SK-N-SH treated with all-trans-retinoic acid at 6 μM for 48 hours (cell line): ENCODE data around the gene COX19.

ENCODE experiments used
- ATAC-seq: fragments of 200-7000 bp; cut with Tn5 transposase; 3 replicates; pipeline ENCODE4 v1.9.1; 2020; ENCODE audit warnings: mild to moderate bottlenecking, moderate library complexity
- ARNTL ChIP-seq: fragments of 450-650 bp; formaldehyde crosslinking; IDR thresholded peaks from 2 replicates; pipeline ENCODE4 v1.5.0; 2020; ENCODE audit warnings: low read depth, mild to moderate bottlenecking, moderate library complexity, borderline replicate concordance
- BACH2 ChIP-seq: fragments of 250-450 bp; sonication (Bioruptor Pico); IDR thresholded peaks from 2 replicates; pipeline ENCODE4 v1.9.0; 2021; ENCODE audit warnings: mild to moderate bottlenecking, borderline replicate concordance
- CREB5 ChIP-seq: fragments of 250-450 bp; sonication (Bioruptor Pico); IDR thresholded peaks from 2 replicates; pipeline ENCODE4 v1.5.1; 2020; ENCODE audit warnings: low read depth, mild to moderate bottlenecking, moderate library complexity
- CSDC2 ChIP-seq: fragments of 250-450 bp; sonication (Bioruptor Pico); IDR thresholded peaks from 2 replicates; pipeline ENCODE4 v1.5.0; 2020; ENCODE audit warnings: mild to moderate bottlenecking, moderate library complexity
- CSRNP3 ChIP-seq: fragments of 250-450 bp; sonication (Bioruptor Pico); IDR thresholded peaks from 2 replicates; pipeline ENCODE4 v1.5.1; 2021; ENCODE audit warnings: mild to moderate bottlenecking, moderate library complexity
- ESRRG ChIP-seq: fragments of 250-450 bp; sonication (Bioruptor Pico); IDR thresholded peaks from 2 replicates; pipeline ENCODE4 v1.6.1; 2021; ENCODE audit warnings: mild to moderate bottlenecking
- GLIS3 ChIP-seq: fragments of 250-450 bp; sonication (Bioruptor Pico); IDR thresholded peaks from 2 replicates; pipeline ENCODE4 v1.5.0; 2020; ENCODE audit warnings: mild to moderate bottlenecking, moderate library complexity
- OSR1 ChIP-seq: fragments of 250-450 bp; sonication (Bioruptor Pico); IDR thresholded peaks from 2 replicates; pipeline ENCODE4 v1.8.0; 2022; ENCODE audit warnings: moderate library complexity, mild to moderate bottlenecking, inconsistent platforms
- PATZ1 ChIP-seq: fragments of 250-450 bp; sonication (Bioruptor Pico); IDR thresholded peaks from 2 replicates; pipeline ENCODE4 v1.8.0; 2020; ENCODE audit warnings: mild to moderate bottlenecking, moderate library complexity, borderline replicate concordance
- POU6F1 ChIP-seq: fragments of 250-450 bp; sonication (Bioruptor Pico); IDR thresholded peaks from 2 replicates; pipeline ENCODE4 v1.8.0; 2021; ENCODE audit warnings: low read depth, mild to moderate bottlenecking, moderate library complexity, borderline replicate concordance
- PPARA ChIP-seq: fragments of 250-450 bp; sonication (Bioruptor Pico); IDR thresholded peaks from 2 replicates; pipeline ENCODE4 v1.5.0; 2020; ENCODE audit warnings: mild to moderate bottlenecking, borderline replicate concordance
- RARB ChIP-seq: fragments of 250-450 bp; sonication (Bioruptor Pico); IDR thresholded peaks from 2 replicates; pipeline ENCODE4 v1.8.0; 2021; ENCODE audit warnings: mild to moderate bottlenecking, moderate library complexity
- SNAI2 ChIP-seq: fragments of 250-450 bp; sonication (Bioruptor Pico); IDR thresholded peaks from 2 replicates; pipeline ENCODE4 v1.5.0; 2020; ENCODE audit warnings: mild to moderate bottlenecking, moderate library complexity
- TCF4 ChIP-seq: fragments of 250-450 bp; sonication (Bioruptor Pico); IDR thresholded peaks from 2 replicates; pipeline ENCODE4 v1.8.0; 2021; ENCODE audit warnings: mild to moderate bottlenecking, moderate library complexity, borderline replicate concordance
- TOX ChIP-seq: fragments of 250-450 bp; sonication (Bioruptor Pico); IDR thresholded peaks from 2 replicates; pipeline ENCODE4 v1.8.0; 2021; ENCODE audit warnings: mild to moderate bottlenecking, moderate library complexity, borderline replicate concordance
- TSHZ2 ChIP-seq: fragments of 250-450 bp; sonication (Bioruptor Pico); IDR thresholded peaks from 2 replicates; pipeline ENCODE4 v1.5.0; 2020; ENCODE audit warnings: mild to moderate bottlenecking, moderate library complexity
- ZC3H10 ChIP-seq: fragments of 250-450 bp; sonication (Bioruptor Pico); IDR thresholded peaks from 2 replicates; pipeline ENCODE4 v1.5.1; 2021; ENCODE audit warnings: mild to moderate bottlenecking, moderate library complexity
- ZFP3 ChIP-seq: fragments of 250-450 bp; sonication (Bioruptor Pico); IDR thresholded peaks from 2 replicates; pipeline ENCODE4 v1.5.0; 2020; ENCODE audit warnings: mild to moderate bottlenecking, moderate library complexity
- ZFP30 ChIP-seq: fragments of 450-650 bp; formaldehyde crosslinking; IDR thresholded peaks from 2 replicates; pipeline ENCODE4 v1.5.0; 2022; ENCODE audit warnings: mild to moderate bottlenecking, moderate library complexity
- ZNF70 ChIP-seq: fragments of 450-650 bp; formaldehyde crosslinking; IDR thresholded peaks from 2 replicates; pipeline ENCODE4 v1.5.0; 2020; ENCODE audit warnings: mild to moderate bottlenecking, moderate library complexity
- ZNF8 ChIP-seq: fragments of 450-650 bp; formaldehyde crosslinking; IDR thresholded peaks from 2 replicates; pipeline ENCODE4 v1.5.0; 2020; ENCODE audit warnings: mild to moderate bottlenecking, moderate library complexity

The COX19 gene

GRCh38 chr7:918118-918425 lies 57.3 kb downstream of the COX19 start:
- ATAC-seq: no peak
- TF ChIP-seq GLIS3 (CRISPR knock-in tag) (no peak), BACH2 (CRISPR knock-in tag) (no peak), TOX (CRISPR knock-in tag) (no peak), ZFP30 (no peak), ZNF8 (CRISPR knock-in tag) (no peak), CSRNP3 (CRISPR knock-in tag) (no peak), TSHZ2 (CRISPR knock-in tag) (no peak), POU6F1 (no peak), CSDC2 (CRISPR knock-in tag) (no peak), PPARA (CRISPR knock-in tag) (no peak), PATZ1 (CRISPR knock-in tag) (no peak), ESRRG (CRISPR knock-in tag) (no peak), ARNTL (no peak)
- TF ChIP-seq, all 23 proteins: peak for 0

- no peak for TF ChIP-seq ARNTL
- TF ChIP-seq ZFP3 (CRISPR knock-in tag): no peak
- no peak for TF ChIP-seq ZNF8 (CRISPR knock-in tag)
- no peak for TF ChIP-seq BACH2 (CRISPR knock-in tag)
- no peak for TF ChIP-seq OSR1 (CRISPR knock-in tag)
- TF ChIP-seq PPARA (CRISPR knock-in tag): no peak
- TF ChIP-seq CREB5 (CRISPR knock-in tag): no peak
- TF ChIP-seq CSDC2 (CRISPR knock-in tag): no peak
- TF ChIP-seq TCF4 (CRISPR knock-in tag): no peak
- no peak for TF ChIP-seq RARB (CRISPR knock-in tag)
- TF ChIP-seq ZFP30: no peak
- TF ChIP-seq SNAI2 (CRISPR knock-in tag): no peak
- TF ChIP-seq ESRRG (CRISPR knock-in tag): no peak
- no peak for TF ChIP-seq ZNF70 (CRISPR knock-in tag)
- no peak for TF ChIP-seq GLIS3 (CRISPR knock-in tag)
- TF ChIP-seq ZC3H10: no peak
- TF ChIP-seq, all 23 proteins: peak for 0
- no peak for ATAC-seq
These were observed 57.9 kb downstream of the COX19 start for GRCh38 chr7:917255-918117.
